Vagina (tissue), 2 donors: Measurements from ENCODE around the gene AVPR1B. TPM values are rescaled to one million over a fixed set of nuclear protein-coding genes. Genes with fewer than 3 reads are reported as not detected.

Source experiments
- DNase-seq, 2 donors: peaks; one replicate each; pipeline ENCODE4 v3.0.0-alpha.2; 2017; ENCODE audit errors: extremely low spot score in 2 of 2
- H3K27ac ChIP-seq: fragments of 200-600 bp; sonication (generic); one replicate; pipeline ENCODE4 v1.5.1; 2019
- H3K27me3 ChIP-seq: fragments of 200-600 bp; sonication (generic); one replicate; pipeline ENCODE4 v1.5.1; 2019
- H3K36me3 ChIP-seq, 2 donors: fragments of 200-600 bp; sonication (generic); one replicate each; pipeline ENCODE4 v1.5.1; 2017 to 2019
- H3K4me1 ChIP-seq: fragments of 200-600 bp; sonication (generic); one replicate; pipeline ENCODE4 v1.5.1; 2019
- H3K4me3 ChIP-seq, 2 donors: fragments of 200-600 bp; sonication (generic); 1 replicate in 1 of 2; 2 replicates in 1 of 2; pipeline ENCODE4 v1.5.1; 2016 to 2019
- H3K9me3 ChIP-seq: fragments of 200-600 bp; sonication (generic); one replicate; pipeline ENCODE4 v1.5.1; 2019
- CTCF ChIP-seq, 3 experiments: fragments of 450-650 bp in 2 of 3; fragments of 200-600 bp in 1 of 3; sonication (generic) in 1 of 3; IDR thresholded peaks; one replicate each; pipeline ENCODE4 v1.5.1; 2017 to 2019; ENCODE audit warnings: antibody characterized with exemption in 3 of 3, mild to moderate bottlenecking in 2 of 3, moderate library complexity in 2 of 3
- POLR2A ChIP-seq, 2 donors: fragments of 450-650 bp; IDR thresholded peaks; one replicate each; pipeline ENCODE4 v1.6.1; 2017; ENCODE audit warnings: antibody characterized with exemption in 2 of 2, mild to moderate bottlenecking in 2 of 2, moderate library complexity in 2 of 2
- POLR2AphosphoS5 ChIP-seq, 2 donors: sonication (generic); formaldehyde crosslinking; IDR thresholded peaks; one replicate each; pipeline ENCODE4 v1.9.0; 2017; ENCODE audit warnings: antibody characterized with exemption in 2 of 2, mild to moderate bottlenecking in 2 of 2, low read depth in 1 of 2; ENCODE audit not compliant: insufficient read depth in 1 of 2
- intact Hi-C: fragments of 100-400 bp; cut with DNase I; formaldehyde crosslinking; loops from one replicate; pipeline ENCODE4 v1.15.1; 2023
- small RNA-seq: library from RNA; depleted of rRNA; stranded (forward); fragments of <200 nt; gene quantifications from one replicate; pipeline ENCODE3, GENCODE V24; 2016
- total RNA-seq: library from RNA; depleted of rRNA; stranded (reverse); fragments of >200 nt; gene quantifications from one replicate; pipeline ENCODE4 v1.2.3, GENCODE V29; 2016

Gene AVPR1B
- total RNA-seq, 1 donor from 2014 or later: not detected

GRCh38 chr1:206060844-206061243, 56.3 kb downstream of the AVPR1B start:
- Histone ChIP-seq H3K36me3 (no peaks in the 10 kb centered on the region), H3K27me3 (no peaks in the 10 kb centered on the region), H3K9me3 (no peaks in the 10 kb centered on the region), H3K4me3 (no peak overlapping the region), H3K27ac (no peak overlapping the region), H3K4me1 (no peaks in the 10 kb centered on the region)
- no peak for TF ChIP-seq POLR2A (IDR thresholded peaks at IDR 0.05)
- no peak for TF ChIP-seq CTCF (IDR thresholded peaks at IDR 0.05)
- no peak for TF ChIP-seq POLR2AphosphoS5 (IDR thresholded peaks at IDR 0.05; ENCODE audit: insufficient read depth in 1 of 2, low read depth in 1 of 2)
- intact Hi-C loops: no loop called here
- no peak for DNase-seq

Small RNA genes within 50 kb of the gene (small RNA-seq; reads per million reads assigned to genes)
- gene RF00271: not detected

Other genes with a start within 250 kb of the AVPR1B start
- 0.74 TPM for gene SLC26A9, start 173.9 kb downstream of the AVPR1B start, total RNA-seq
- 6.1 TPM for gene RAB7B, start 114.0 kb downstream of the AVPR1B start, total RNA-seq
- gene CTSE, start 93.5 kb downstream of the AVPR1B start, total RNA-seq: not detected
- 1.7 TPM for gene RHEX, start 64.2 kb downstream of the AVPR1B start, total RNA-seq
- gene FAM72A, start 85.5 kb upstream of the AVPR1B start, total RNA-seq: 2.0 TPM
- 60.2 TPM for gene SRGAP2, start 86.2 kb upstream of the AVPR1B start, total RNA-seq